PC-3 (cell line): ENCODE measurements around the gene PPP2R5D. TPM values are rescaled to one million over a fixed set of nuclear protein-coding genes. Genes with fewer than 3 reads are reported as not detected.
A peak's percentile ranks its signal among the peaks of the same experiment; 100 is the strongest.

Experiments used
- ATAC-seq: fragments of 200-7000 bp; cut with Tn5 transposase; 2 replicates; pipeline ENCODE4 v1.9.1; 2020; ENCODE audit warnings: mild to moderate bottlenecking, moderate library complexity
- BruUV-seq: library from RNA; stranded (reverse); fragments of 400-500 nt; replicated peaks from 2 replicates; lab custom pipeline; 2021; lab: Mats Ljungman, UMichigan
- CTCF ChIA-PET: fragments of 300-600 bp; sonication (Branson Sonifier 250); formaldehyde crosslinking; loops from one replicate; lab custom pipeline; 2022; ENCODE audit warnings: antibody characterized with exemption; lab: Charles Lee
- POLR2A ChIA-PET: fragments of 300-600 bp; sonication (Branson Sonifier 250); formaldehyde crosslinking; loops from one replicate; lab custom pipeline; 2022; ENCODE audit warnings: antibody characterized with exemption; ENCODE audit not compliant: unreplicated experiment; lab: Charles Lee
- DNase-seq: peaks from one replicate; pipeline ENCODE4 v3.0.0-alpha.2; 2015
- H2AFZ ChIP-seq: fragments of 300-600 bp; sonication (generic); 2 replicates; pipeline ENCODE4 v1.6.0; 2016; ENCODE audit warnings: antibody characterized with exemption, low read length
- H3F3A ChIP-seq: fragments of 300-600 bp; sonication (generic); one replicate; pipeline ENCODE4 v1.6.0; 2017; ENCODE audit warnings: antibody characterized with exemption, low read length, control low read depth, mild to moderate bottlenecking; ENCODE audit not compliant: unreplicated experiment
- H3K27ac ChIP-seq: fragments of 300-600 bp; sonication (generic); 2 replicates; pipeline ENCODE4 v1.5.1; 2016; ENCODE audit warnings: mild to moderate bottlenecking, low read length
- H3K27me3 ChIP-seq: fragments of 300-600 bp; sonication (generic); 2 replicates; pipeline ENCODE4 v1.6.1; 2016; ENCODE audit warnings: low read length, mixed read lengths
- H3K36me3 ChIP-seq: fragments of 300-600 bp; sonication (generic); 2 replicates; pipeline ENCODE4 v1.6.1; 2016; ENCODE audit warnings: low read depth, mixed run types, low read length, mixed read lengths
- H3K4me1 ChIP-seq: fragments of 300-600 bp; sonication (generic); 2 replicates; pipeline ENCODE4 v1.5.1; 2016; ENCODE audit warnings: low read length; ENCODE audit not compliant: insufficient read depth
- H3K4me2 ChIP-seq: fragments of 300-600 bp; sonication (generic); 2 replicates; pipeline ENCODE4 v1.6.0; 2016; ENCODE audit warnings: low read length
- H3K4me3 ChIP-seq: fragments of 300-600 bp; sonication (generic); 2 replicates; pipeline ENCODE4 v1.5.1; 2016; ENCODE audit warnings: mild to moderate bottlenecking, low read length, mixed read lengths
- H3K79me2 ChIP-seq: fragments of 300-600 bp; sonication (generic); 2 replicates; pipeline ENCODE4 v1.6.1; 2017; ENCODE audit warnings: low read length, mixed read lengths
- H3K9ac ChIP-seq: fragments of 300-600 bp; sonication (generic); 2 replicates; pipeline ENCODE4 v1.6.0; 2016; ENCODE audit warnings: mild to moderate bottlenecking, low read length
- H3K9me2 ChIP-seq: fragments of 300-600 bp; sonication (generic); replicated peaks from 2 replicates; pipeline ENCODE4 v1.6.1; 2016; ENCODE audit warnings: mixed run types, low read length, mixed read lengths
- H3K9me3 ChIP-seq: fragments of 300-600 bp; sonication (generic); 2 replicates; pipeline ENCODE4 v1.6.1; 2016; ENCODE audit warnings: low read length, mixed read lengths
- H4K20me1 ChIP-seq: fragments of 300-600 bp; sonication (generic); 2 replicates; pipeline ENCODE4 v1.6.1; 2016; ENCODE audit warnings: low read length, mixed read lengths
- CTCF ChIP-seq: fragments of 300-600 bp; sonication (generic); conservative IDR thresholded peaks from 2 replicates; pipeline ENCODE4 v1.5.1; 2017; ENCODE audit warnings: antibody characterized with exemption, low read depth, mild to moderate bottlenecking, low read length
- EZH2 ChIP-seq: fragments of 300-600 bp; sonication (generic); IDR thresholded peaks from one replicate; pipeline ENCODE4 v1.6.1; 2017; ENCODE audit warnings: antibody characterized with exemption, mild to moderate bottlenecking, low read length; ENCODE audit not compliant: unreplicated experiment
- EZH2phosphoT487 ChIP-seq: fragments of 300-600 bp; sonication (generic); IDR thresholded peaks from 2 replicates; pipeline ENCODE4 v1.6.1; 2018; ENCODE audit warnings: mild to moderate bottlenecking, antibody characterized with exemption, low read length, borderline replicate concordance
- intact Hi-C: fragments of 100-400 bp; cut with micrococcal nuclease; formaldehyde crosslinking; loops from 2 replicates; pipeline ENCODE4 v1.9.0; 2023
- total RNA-seq: library from RNA; depleted of rRNA; stranded (reverse); fragments of >200 nt; gene quantifications from 2 replicates; pipeline ENCODE4 v1.2.3, GENCODE V29; 2014

The PPP2R5D gene
- total RNA-seq, 1 experiment from 2014 or later = 54.1 TPM

GRCh38 chr6:43059168-43060033, 75.0 kb downstream of the PPP2R5D start, which contains the start of the genes KLC4 and MRPL2:
TSS of gene KLC4 (plus strand) at chr6:43059631. CDS start at chr6:43061336, 1,705 bp downstream.
TSS of gene MRPL2 (minus strand) at chr6:43059434. CDS start at chr6:43059381, 53 bp downstream.
- TF ChIP-seq EZH2 = no peak
- TF ChIP-seq CTCF = no peak
- no peak for TF ChIP-seq EZH2phosphoT487
- ATAC-seq = peak; percentile 86
- Histone ChIP-seq H3K27ac (peak within 1 kb of the TSS; percentile 46), H3K36me3 (peaks cover 16% of the 10 kb centered on the region; the same call in 1 of the 2 replicates), H4K20me1 (peaks cover 6% of the 10 kb centered on the region; the same call in 1 of the 2 replicates), H3K9me3 (no peaks in the 10 kb centered on the region), H3K4me2 (peak within 1 kb of the TSS; percentile 99), H3F3A (no peaks in the 10 kb centered on the region), H3K9ac (peak within 1 kb of the TSS; percentile 93), H3K79me2 (peaks cover 29% of the 10 kb centered on the region), H3K27me3 (no peaks in the 10 kb centered on the region), H2AFZ (peak within 1 kb of the TSS; percentile 98), H3K9me2 (no peaks in the 10 kb centered on the region), H3K4me1 (peaks cover 23% of the 10 kb centered on the region), H3K4me3 (peak within 1 kb of the TSS; percentile 91)
- BruUV-seq = no TSS peak
- ChIA-PET CTCF (no interaction called here), POLR2A (interaction anchor here (0.7 kb wide), 1 partner anchor 652 kb away, joined by 3 read pairs; no protein-coding TSS in a partner anchor)
- DNase-seq = peak; percentile 99
- intact Hi-C loops = loop anchor here (1.0 kb wide), 1 partner anchor 112 kb away; the partner anchor contains the start of gene SRF

- Histone ChIP-seq H3K27me3 (no peaks in the 10 kb centered on the region), H3K36me3 (peaks cover 16% of the 10 kb centered on the region; the same call in 1 of the 2 replicates), H3K9ac (peak overlapping the region; percentile 93), H3K4me2 (peak overlapping the region; percentile 99), H3K79me2 (peaks cover 29% of the 10 kb centered on the region), H3K4me1 (peaks cover 23% of the 10 kb centered on the region), H2AFZ (peak overlapping the region; percentile 98), H3K9me3 (no peaks in the 10 kb centered on the region), H4K20me1 (peaks cover 6% of the 10 kb centered on the region; the same call in 1 of the 2 replicates), H3K4me3 (peak overlapping the region; percentile 91), H3K9me2 (no peaks in the 10 kb centered on the region), H3F3A (no peaks in the 10 kb centered on the region), H3K27ac (peak overlapping the region; percentile 46)
- TF ChIP-seq EZH2 (no peak), EZH2phosphoT487 (no peak), CTCF (no peak)
- peak; percentile 55 for ATAC-seq
- intact Hi-C loops = no loop called here
- CTCF ChIA-PET = interaction anchor here (0.5 kb wide), 1 partner anchor 64 kb away, joined by 4 read pairs; no protein-coding TSS in a partner anchor
- no TSS peak for BruUV-seq
- POLR2A ChIA-PET = interaction anchor here (0.7 kb wide), 1 partner anchor 653 kb away, joined by 3 read pairs; no protein-coding TSS in a partner anchor
- DNase-seq = peak; percentile 53
Observed at GRCh38 chr6:43060034-43060754, 75.8 kb downstream of the PPP2R5D start.
